HG02884 (cell line): ENCODE measurements around the gene S100PBP.
"Not testable (repeated sequence)": the region's sequence is repeated elsewhere in the genome, so short reads cannot be mapped to it uniquely, and the experiment has no call there.

Experiments
- ATAC-seq: cut with Tn5 transposase; IDR thresholded peaks from one replicate; pipeline ENCODE4 v1.9.1; 2021; ENCODE audit warnings: mild to moderate bottlenecking, moderate library complexity; ENCODE audit not compliant: unreplicated experiment

The S100PBP gene

DNA sequence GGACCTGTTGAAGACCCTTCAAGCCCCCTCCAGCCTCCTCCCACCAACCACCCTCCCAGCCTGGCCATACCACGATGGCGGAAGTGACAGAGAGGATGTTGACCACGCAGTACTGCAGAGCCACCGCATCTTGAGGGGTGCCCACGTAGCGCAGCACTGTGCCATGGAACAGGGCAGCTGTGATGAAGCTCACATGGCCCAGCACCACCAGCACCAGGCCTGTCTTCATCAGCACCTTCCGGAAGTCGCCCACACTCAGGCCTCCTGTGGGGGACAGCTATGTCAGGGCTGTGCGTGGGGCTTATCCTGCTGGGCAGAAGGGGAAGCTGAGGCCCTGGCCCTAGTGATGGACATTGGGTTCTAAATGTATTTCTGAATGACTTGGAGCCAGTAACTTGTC is 80.6 kb downstream of the S100PBP start:
- no peak for ATAC-seq

DNA sequence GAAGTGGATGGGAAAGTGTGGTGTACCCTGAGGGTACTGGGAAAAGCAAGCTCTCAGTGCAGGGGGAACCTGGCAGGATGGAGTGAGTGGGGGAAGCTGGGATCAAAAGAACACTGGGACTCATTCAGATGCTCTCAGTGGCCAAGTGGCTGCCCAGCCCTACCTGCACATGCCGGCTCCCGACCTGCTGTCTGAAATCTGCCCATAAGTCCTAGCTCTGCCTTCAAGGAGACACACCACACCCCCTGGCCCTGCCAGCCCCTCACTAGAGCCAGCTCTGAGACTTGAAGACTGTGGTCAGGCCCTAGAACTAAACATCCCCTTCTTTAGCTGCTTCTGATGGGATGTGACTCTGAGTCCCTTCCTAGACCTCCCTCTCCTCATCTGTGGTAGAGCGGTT is 81.5 kb downstream of the S100PBP start:
- no peak for ATAC-seq

DNA sequence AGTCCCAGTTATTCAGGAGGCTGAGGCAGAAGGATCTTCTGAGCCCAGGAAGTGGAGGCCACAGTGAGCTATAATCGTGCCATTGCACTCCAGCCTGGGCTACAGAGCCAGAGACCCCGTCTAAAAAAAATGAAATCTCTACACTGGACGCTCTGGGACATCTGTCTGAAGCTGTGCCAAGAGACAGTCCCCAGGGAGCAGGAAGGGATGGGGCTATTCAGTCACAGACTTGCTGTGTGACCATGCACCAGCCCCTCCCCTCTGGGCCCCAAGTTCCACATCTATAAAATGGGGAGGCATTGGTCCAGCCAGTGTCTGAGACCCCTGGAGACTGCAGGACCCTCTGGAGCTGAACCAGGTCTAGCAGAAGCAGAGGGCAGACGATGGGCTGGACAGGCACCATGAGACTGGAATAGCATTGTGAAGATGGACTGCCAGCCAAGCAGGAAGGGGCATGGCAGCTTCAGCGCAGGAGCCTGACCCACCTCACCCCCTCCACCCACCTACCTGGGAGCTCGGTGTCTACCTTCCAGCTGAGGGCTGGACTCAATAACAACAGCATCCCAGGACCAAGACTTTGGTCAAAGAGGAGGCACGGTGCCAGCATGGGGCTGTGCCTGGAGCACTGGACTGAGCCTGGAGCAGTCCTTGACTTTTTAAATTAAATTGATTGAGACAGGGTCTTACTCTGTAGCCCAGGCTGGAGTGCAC is 82.3 kb downstream of the S100PBP start:
- no peak for ATAC-seq

DNA sequence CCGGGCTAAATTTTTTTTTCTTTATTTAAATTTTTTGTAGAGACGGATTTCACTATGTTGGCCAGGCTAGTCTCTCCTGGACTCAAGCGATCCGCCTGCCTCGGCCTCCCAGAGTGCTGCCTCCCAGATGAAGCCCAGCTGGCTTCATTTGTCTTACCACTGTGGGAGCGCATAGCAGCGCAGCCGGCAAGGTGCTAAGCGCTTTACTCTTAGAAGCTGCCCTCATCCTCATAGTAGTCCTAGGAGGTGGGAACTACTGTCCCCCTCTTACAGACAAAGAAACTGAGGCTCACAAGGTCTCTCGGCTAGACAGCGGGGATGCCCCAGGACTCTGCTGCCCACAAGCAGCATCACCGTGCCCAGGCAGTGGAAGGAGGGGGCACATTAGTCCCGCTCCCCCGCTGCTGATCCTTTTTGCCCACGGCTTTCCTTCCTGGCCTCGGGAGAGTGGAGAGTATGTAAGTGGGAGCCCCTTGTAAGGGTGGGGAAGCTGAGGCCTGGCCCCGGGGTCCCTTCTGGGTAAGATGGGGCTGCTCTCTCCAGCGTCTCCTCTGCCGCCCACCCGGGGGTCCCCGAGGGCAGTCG is 83.0 kb downstream of the S100PBP start:
- ATAC-seq = no peak

DNA sequence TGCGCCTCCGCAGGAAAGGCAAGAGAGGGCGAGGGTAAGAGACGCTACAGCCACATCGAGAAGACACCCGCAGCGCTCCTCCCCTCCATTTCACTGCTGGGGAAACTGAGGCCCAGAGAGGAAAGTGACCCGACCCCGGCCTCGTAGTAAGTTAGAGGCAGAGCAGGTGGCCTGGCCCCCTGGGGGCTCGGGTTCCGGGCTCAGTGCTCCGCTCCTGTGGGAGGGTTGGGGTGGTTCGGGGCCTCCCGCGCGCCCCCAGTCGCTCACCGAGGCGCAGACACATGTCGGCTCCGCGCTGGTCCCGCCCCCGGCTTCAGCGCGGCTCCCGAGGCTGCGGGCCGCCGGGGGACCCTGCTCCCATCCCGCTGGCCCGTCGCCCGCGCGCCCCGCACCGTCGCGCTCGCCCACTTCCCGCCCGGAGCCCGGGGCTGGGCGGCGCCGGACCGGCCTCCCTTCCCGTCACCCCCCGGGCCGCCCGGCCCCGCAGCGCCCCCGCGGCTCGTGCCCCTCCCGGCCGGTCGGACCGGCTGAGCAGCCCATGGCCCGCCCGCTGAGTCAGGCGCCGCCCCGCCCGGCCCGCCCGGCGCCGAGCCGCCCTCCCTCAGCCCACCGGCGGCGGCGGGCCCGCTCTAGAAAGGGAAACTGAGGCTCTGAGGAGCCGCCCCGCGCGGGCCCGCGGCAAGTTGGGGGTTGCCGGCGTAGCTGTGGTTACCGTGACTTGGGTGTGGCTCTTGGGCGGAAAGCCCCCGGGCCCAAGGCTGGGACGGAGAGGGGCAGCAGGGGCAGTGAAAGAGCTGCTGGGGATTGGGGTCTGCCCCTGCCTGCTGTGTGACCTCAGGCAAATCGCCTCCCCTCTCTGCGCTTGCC is 83.7 kb downstream of the S100PBP start, which contains the start of gene TMEM54:
TMEM54 (minus strand) TSS at position 434 of the 867 bp plus-strand sequence; CDS start at position 283, 151 bp downstream.
- ATAC-seq = no peak

DNA sequence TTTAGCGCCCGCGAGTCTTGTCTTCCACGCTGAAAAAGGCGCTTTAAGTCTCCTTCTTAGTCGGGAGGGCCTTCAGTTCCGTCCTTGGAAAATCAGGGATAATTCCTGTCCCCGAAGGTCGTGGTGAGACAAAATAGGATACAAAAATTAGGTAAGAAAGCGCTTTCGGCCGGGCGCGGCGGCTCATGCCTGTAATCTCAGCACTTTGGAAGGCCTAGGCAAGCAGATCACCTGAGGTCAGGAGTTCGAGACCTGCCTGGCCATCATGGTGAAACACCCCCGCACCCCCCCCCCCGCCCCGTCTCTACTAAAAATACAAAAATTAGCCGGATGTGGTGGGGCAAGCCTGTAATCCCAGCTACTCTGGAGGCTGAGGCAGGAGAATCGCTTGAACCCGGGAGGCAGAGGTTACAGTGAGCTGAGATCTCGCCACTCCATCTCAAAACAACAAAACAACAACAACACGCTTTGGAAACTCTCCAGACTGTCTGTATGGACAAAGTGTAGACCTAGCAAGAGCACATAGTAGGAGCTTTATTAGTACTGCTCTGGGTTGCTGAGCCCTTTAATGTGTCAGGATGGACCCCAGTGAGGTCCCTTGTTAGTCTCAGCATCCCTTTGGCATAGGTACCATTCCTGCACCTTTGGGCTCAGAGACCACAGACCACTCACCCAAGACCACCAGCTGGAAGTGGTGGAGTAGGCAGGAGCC is 84.5 kb downstream of the S100PBP start:
- no peak for ATAC-seq

DNA sequence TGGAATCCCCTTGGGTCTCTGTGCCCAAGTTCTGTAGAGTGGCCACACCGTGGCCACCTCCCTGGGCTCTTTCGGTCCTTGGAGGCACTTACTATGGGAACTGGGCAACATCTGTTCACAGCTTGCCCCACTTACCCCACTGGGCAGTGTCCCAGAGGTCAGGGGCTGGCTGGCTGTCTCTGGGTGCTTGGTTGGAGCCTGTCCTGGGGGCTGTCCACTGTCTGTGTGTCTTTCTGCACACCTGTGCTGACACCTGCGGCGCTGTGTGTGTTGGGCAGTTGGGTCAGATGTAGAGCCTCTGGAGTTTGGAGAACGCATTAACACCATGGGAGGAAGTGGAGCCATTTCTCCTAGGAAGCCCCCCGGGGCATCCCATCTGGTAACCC is 85.1 kb downstream of the S100PBP start:
- no peak for ATAC-seq

DNA sequence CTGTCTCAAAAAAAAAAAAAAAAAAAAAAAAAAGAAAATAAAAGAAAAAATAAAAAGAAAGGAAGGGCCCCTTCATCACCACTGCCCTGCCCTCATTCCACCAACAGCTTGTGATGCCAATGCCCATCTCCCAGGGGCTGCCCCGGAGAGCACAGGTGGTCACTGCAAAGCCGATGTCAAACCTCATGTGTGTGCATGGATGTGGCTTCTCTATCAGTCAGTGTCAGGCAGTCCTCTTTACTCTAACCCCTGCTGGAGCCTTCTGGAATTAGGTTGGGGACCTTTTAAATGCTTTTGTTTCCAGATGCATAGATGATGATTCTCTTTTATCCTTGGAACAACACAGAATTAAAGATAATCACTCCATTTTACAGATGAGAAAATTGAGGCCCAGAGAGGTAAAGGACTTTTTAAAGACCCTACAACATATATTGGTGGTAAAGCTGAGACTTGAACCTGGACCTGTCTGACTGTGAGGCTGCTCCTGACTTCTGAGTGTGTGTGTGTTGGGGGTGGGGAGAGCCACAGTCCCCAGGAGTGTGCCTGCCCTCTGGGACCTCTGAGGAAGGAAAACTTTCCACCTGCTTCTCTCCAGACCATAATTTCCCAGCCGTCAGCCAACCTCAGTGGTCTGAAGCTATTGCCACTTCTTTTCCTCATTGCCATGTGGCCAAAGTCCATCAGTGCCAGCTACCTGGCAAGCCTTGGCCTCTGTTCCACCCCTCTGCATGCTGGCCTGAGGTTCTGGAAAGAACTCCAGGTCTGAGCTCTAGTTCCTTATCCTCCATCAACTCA is 86.7 kb downstream of the S100PBP start:
- no peak for ATAC-seq

DNA sequence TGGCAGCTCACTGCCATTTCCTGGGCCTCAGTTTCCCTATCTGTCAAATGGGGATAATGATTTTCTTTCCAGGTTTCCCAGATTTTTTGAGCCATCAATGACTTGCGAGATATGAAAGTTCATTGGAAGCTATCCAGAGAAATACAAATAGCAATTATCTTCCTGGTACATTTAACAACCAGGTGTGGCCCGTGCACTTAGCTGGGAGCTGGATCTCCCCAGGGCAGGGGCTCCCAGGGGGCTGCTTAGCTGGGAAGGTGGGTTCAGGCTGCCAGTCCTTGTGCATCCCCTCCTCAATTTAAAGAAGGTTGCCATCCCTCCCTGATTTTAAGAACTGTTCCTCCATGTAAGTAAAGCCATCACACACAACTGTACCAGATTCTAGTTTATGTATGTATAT is 87.3 kb downstream of the S100PBP start:
- no peak for ATAC-seq

DNA sequence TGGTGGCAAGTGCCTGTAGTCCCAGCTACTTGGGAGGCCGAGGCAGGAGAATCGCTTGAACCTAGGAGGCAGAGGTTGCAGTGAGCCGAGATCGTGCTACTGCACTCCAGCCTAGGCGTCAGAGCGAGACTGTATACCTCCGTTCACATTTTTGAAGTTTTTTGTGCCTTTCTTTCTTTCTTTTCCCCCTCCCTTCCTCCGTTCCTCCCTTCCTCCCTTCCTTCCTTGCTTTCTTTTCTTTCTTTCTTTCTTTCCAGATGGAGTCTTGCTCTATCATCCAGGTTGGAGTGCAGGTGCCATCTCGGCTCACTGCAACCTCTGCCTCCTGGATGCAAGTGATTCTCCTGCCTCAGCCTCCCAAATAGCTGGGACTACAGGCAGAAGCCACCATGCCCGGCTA is 88.1 kb downstream of the S100PBP start:
- not testable (repeated sequence) for ATAC-seq

DNA sequence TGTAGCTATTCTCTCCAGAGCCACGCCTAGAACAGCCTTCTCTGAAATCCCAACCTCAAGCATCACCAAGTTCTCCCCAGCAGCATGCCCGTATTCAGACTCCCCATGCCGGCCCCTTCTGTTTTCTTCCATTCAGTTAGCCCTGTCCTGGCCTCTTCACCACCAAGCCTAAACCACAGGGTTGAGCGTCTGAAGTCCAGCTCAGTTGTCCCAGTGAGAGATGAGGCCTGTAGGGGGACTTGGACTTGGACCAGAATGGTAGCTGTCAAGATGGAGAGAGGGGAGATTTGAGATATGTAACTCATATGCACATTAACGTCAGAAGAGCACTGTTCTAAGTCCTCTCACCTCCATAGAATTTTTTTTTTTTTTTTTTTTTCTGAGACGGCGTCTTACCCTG is 89.2 kb downstream of the S100PBP start:
- ATAC-seq = no peak

DNA sequence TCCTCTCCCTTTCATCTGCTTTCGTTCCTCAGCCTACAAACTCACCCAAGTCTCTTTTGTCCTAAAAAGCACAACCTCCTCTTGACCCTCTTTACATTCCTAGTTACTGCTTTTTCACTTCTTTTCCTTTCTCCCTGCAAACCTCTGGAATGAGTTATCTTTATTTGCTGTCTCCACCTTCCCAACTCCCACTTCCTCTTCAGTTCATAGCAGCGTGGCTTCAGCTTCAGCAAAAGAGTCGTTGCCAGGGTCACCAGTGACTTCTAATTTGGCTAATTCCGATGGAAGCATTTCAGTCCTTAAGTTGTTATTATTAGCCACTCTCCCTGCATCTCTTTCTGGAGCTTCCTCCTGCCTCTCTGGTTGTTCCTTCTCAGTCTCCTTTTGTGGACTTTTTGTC is 90.0 kb downstream of the S100PBP start:
- ATAC-seq = no peak
